GM06990 (cell line): ENCODE data around the gene CDK5.
A peak's percentile ranks its signal among the peaks of the same experiment; 100 is the strongest.

ENCODE experiments used
- DNase-seq: peaks from one replicate; pipeline ENCODE4 v3.0.0-alpha.2; 2011; ENCODE audit not compliant: insufficient read length; ENCODE audit errors: extremely low read depth
- H3K27me3 ChIP-seq: replicated peaks from 2 replicates; pipeline ENCODE4 v1.6.0; 2011; ENCODE audit warnings: low read length; ENCODE audit not compliant: control insufficient read depth, insufficient read depth
- H3K36me3 ChIP-seq: 2 replicates; pipeline ENCODE4 v1.5.1; 2011; ENCODE audit warnings: low read length; ENCODE audit not compliant: control insufficient read depth, insufficient read depth
- H3K4me3 ChIP-seq: replicated peaks from 2 replicates; pipeline ENCODE4 v1.5.1; 2011; ENCODE audit warnings: low read depth, mild to moderate bottlenecking, control low read depth, low read length
- CTCF ChIP-seq: IDR thresholded peaks from 2 replicates; pipeline ENCODE4 v1.5.1; 2011; ENCODE audit warnings: low read length, control low read depth, mild to moderate bottlenecking, inconsistent platforms; ENCODE audit not compliant: insufficient read depth, poor library complexity, severe bottlenecking

Gene CDK5

DNA sequence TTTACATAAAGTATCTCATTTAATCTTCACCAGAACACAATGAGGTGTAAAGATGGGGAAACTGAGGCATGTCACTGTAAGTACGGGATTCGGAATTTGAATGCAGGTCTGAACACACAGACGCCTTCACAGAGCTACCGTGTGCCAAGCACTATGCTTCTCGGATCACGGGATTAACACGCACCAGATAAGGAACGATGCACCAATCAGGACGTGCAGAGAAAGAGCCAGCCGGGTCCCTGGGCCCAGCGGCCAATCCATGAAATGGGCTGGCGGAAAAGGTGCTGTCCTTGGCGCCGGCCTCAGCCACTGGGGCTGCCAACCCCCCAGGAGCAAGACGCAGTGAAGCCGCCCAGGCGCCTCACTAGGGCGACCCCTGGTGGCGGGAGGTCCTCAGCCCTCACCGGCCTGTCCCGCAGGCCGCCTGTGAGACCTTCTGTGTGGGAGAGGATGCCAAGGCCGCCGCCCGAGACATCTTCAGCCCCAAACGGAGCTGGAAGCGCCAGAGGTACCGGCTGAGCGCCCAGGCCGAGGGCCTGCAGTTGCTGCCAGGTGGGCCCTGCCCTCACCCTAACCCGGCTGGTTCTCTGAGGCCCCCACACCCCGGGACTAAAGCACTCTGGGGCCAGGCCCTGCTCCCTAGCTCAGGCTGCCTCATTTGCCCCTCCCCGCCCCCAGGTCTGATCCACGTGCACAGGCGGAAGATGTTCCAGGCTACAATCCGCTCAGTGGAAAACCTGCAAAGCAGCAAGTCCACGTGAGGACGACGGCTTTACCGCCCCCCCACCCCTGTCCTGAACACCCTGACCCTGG, 49.0 kb downstream of the CDK5 start:
- H3K36me3 ChIP-seq = no peaks in the 10 kb centered on the region
- no peak for DNase-seq
- no peaks in the 10 kb centered on the region; the same call in 1 of the 2 replicates for H3K27me3 ChIP-seq
- TF ChIP-seq CTCF = peak; percentile 78
- H3K4me3 ChIP-seq = peak overlapping the region; percentile 9; the same call in 1 of the 2 replicates

DNA sequence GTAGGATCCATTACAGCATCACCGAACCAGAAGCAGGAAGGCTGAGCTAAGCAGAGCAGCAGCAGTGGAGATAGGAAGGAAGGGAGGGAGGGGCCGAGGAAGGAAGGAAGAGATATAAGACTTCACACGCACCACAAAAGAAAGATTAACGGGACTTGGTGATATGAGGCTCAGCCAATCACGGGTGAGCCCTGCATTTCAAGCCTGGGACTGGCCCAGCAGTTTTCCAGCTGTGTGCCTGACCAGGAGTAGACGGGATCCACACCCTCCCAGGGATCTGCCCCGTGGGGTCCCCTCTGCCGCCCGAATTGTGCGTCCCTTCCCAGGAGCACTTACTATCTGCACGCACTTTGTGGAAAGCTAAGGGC, 49.6 kb downstream of the CDK5 start:
- Histone ChIP-seq H3K27me3 (no peaks in the 10 kb centered on the region; the same call in 1 of the 2 replicates), H3K36me3 (no peaks in the 10 kb centered on the region), H3K4me3 (no peak overlapping the region)
- no peak for TF ChIP-seq CTCF
- DNase-seq = no peak

GRCh38 chr7:151007469-151007898, 50.2 kb downstream of the CDK5 start:
- H3K4me3 ChIP-seq = no peak overlapping the region
- no peaks in the 10 kb centered on the region for H3K27me3 ChIP-seq
- H3K36me3 ChIP-seq = no peaks in the 10 kb centered on the region
- TF ChIP-seq CTCF = no peak
- DNase-seq = no peak

- DNase-seq = no peak
- H3K27me3 ChIP-seq = no peaks in the 10 kb centered on the region
- H3K4me3 ChIP-seq = no peak overlapping the region
- H3K36me3 ChIP-seq = no peaks in the 10 kb centered on the region
- TF ChIP-seq CTCF = no peak
These were observed 51.0 kb downstream of the CDK5 start for GRCh38 chr7:151006590-151007300.

DNA sequence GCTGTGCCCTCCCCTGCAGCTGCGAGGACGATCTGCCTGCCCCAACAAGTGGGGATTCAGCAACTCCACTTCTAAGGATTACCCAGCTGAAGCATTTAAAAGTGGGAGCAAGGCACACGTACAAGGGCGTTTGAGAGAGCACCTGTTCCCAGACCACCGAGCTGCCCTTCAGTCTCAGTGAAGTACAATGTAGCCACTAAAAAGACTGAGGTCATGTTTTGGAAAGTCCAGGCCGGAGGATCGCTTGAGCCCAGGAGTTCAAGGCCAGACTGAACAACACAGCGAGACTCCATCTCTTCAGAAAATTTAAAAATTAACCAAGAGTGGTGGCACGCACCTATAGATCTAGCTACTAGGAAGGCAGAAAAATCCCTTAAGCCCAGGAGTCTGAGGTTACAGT, 52.1 kb downstream of the CDK5 start:
- TF ChIP-seq CTCF = no peak
- Histone ChIP-seq H3K4me3 (no peak overlapping the region), H3K36me3 (no peaks in the 10 kb centered on the region), H3K27me3 (no peaks in the 10 kb centered on the region)
- no peak for DNase-seq
